Embryonic facial prominence (tissue), 1 donor: ENCODE results near the gene TMUB1.

Experiments used
- DNase-seq: peaks from one replicate; pipeline ENCODE4 v3.0.0-alpha.2; 2016; ENCODE audit errors: extremely low spot score

Gene TMUB1

DNA sequence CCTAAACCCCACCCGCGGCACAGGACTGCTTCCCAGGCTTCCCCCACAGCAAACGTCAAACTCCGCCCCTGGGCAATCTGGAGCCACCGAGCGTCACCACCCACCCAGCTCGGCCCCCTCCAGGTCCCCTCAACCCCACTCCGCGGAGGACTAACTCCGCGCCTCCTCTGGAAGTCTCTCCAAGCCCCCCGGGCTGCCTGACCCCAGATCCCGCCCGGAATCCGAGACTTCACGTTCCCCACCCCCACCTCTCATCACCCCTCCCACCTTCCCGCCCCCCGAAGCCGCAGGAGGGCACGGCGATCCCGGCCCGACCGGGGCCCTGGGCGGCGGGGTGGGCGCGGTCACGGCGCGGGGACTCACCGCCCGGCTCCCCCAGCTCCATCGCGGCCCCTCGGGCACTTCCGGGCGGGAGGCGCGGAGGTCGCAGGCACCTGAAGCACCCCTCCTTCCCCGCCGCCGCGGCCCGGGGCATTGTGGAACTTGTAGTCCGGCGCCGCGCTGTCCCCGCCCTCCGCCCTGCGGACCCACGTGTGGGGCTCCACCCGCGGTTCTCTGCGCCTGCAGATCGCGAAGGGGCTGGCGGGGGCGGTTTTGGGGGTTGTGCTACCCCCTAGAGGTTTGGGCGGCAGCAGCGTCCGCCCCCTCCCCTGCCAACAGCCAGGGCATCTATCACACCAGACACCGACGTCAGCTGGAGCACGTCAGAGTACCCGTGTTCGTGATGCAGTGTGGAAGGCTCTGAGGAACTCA lies at the start of gene TMUB1:
TSS of gene TMUB1 (minus strand) at position 423 of the 753 bp plus-strand sequence. CDS start 930 bp downstream, outside the sequence.
- no peak for DNase-seq

GRCh38 chr7:151132461-151133205 lies 49.3 kb upstream of the TMUB1 start:
- no peak for DNase-seq

GRCh38 chr7:151131592-151132293 lies 48.5 kb upstream of the TMUB1 start:
- DNase-seq: no peak

GRCh38 chr7:151131224-151131591 lies 47.9 kb upstream of the TMUB1 start:
- no peak for DNase-seq

DNA sequence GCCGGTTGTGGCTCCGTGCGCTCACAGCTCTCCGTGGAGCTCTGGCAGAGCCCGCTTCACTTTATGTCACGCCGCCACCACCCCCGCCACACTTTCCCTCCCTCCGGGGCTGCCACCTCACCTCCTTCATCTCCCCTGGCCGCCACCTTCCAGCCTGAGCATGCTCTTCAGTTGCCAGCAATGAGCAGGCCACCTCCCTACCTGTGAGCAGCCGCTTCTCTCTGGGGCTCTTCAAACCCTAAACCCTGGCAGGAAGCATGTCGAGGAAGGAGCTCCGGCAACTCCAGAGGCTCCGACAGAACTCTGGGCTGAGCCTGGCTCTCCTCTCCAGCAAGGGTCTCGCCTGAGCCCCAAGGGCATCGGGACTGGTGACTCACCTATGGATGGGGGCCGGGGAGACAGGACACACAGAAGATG lies 47.5 kb upstream of the TMUB1 start:
- no peak for DNase-seq

GRCh38 chr7:151129960-151130591 lies 46.8 kb upstream of the TMUB1 start:
- no peak for DNase-seq

GRCh38 chr7:151129117-151129959 lies 46.0 kb upstream of the TMUB1 start:
- DNase-seq: no peak

DNA sequence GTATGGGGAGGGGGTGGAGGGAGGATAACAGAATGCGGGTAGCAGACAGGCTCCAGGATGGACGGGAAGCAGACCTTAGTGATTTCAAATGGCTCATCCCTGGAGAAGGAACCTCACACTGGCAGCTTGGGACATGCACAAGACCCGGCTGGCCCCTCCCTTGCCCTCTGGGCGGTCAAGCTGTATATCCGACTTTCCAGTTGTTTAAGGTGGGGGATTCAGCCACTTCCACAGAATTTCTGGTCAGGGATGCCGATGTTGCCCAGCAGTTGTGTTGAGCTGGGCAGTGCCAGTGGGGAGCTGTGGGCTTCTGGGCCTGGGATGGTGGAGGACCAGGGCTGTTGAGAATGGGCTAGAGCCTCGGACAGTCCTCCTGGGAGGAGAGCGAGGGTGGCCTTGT lies 45.4 kb upstream of the TMUB1 start:
- DNase-seq: no peak

- no peak for DNase-seq
These were observed 44.9 kb upstream of the TMUB1 start for GRCh38 chr7:151128144-151128543.

DNA sequence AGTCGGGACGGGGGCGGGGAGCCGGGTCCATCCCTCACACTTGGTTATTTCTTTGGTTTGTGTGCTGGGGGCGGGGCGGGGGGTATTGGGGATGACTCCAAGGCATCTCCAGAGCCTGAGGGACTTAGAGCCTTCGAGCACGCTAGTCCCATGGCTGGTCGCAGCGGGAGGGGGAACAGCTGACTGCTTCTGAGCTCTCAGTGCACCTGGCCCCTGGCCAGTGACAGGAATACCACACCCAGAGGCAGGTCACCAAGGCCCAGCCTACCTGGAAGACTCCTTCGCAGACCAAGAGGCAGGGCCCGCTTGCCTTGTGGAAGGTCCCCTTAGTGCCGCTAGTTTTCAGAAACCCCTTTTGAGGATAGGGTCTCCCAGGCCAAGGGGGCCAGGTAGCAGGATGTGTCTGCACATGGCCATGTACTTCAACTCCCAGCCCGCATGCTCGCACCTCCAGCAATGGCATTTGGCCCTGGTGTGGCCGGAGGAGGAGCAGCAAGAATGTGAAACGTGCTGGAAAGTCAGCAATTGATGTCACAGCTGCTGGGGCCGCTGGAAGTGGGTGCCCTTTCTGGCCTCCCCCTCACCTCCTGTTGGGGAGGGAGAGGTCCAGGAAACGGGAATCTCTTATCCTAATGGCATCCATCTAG lies 43.3 kb upstream of the TMUB1 start:
- no peak for DNase-seq

DNA sequence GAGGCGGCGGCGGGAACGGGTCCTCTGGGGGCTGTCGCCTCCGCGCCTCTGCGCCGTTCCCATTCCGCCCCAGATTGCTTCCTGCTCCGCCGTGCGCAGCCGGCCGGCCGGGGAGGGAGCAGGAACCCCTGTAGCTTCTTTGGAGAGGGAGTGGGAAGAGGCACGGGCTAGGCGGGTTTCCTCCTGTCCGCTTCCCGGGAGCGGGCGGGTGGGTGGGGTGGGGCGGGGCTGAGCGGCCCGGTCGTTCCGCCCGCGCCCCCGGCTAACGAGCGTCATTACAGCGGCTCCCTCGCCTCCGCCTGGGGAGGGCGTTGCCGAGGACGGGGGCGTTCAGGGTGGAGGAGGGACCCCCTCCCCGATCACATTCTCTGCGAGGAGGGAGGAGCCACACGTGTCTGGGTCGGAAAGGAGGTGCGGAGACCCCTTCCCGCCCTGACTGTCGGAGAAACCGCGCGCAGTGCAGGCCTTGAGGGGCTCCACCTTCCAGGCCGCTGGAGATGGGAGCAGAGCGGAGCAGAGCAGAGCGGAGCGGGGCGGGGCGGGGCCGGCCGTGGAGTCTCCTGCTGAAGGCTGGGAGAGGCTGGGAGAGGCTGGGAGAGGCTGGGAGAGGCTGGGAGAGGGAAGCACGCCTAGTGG lies 42.7 kb upstream of the TMUB1 start:
- DNase-seq: no peak

GRCh38 chr7:151125470-151125845 lies 42.2 kb upstream of the TMUB1 start:
- no peak for DNase-seq

DNA sequence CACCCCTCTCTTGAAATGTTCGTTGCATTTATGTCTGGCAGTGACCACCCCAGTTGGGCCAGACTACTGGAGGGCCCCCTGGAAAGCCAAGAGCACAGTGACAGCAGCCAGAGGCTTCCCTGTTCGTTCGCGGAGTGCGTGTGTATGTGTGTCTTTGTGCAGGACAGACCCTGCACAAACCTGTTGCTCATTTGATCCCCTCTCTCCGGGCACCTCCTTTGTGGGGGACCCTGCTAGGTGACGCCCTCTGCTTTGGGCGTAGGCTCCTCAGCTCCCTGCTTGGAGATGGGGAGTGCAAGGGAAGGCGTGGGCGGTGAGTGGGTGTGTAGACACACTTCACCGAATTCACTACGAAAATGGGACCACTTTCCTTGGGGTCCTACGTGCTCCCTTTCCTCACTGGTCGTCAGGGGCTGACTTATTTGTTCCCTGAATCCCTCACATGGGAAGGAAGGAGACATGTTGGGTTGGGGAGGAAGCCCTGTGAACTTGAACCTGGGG lies 41.7 kb upstream of the TMUB1 start:
- no peak for DNase-seq

DNA sequence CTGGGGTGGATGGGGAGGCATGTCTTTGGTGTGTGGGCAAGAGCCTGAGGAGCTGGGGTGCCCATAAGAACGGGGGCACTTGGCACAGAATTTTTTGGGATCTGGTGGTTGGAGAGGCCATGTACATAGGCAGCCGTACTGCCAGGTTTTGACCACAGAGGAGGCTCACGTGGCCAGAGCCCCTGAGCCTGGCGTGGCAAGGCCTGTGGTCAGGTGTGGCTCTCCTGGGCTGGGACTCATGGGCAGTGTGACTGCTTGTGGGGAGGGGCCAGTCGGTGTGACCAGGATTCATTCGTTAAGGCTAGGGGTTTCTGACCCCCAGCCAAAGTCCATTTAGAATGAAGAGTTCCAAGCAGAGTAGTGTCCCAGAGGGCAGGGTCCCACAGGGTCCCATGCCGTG lies 41.2 kb upstream of the TMUB1 start:
- DNase-seq: no peak

- DNase-seq: peak; percentile 49
These were observed 40.6 kb upstream of the TMUB1 start for GRCh38 chr7:151123822-151124464.

GRCh38 chr7:151123158-151123821 lies 40.0 kb upstream of the TMUB1 start:
- no peak for DNase-seq

GRCh38 chr7:151122796-151123157 lies 39.5 kb upstream of the TMUB1 start:
- DNase-seq: no peak

- DNase-seq: no peak
These were observed 39.0 kb upstream of the TMUB1 start for GRCh38 chr7:151122276-151122675.
